ENCODE data around the gene DCC. TPM values are rescaled to one million over a fixed set of nuclear protein-coding genes. Genes with fewer than 3 reads are reported as not detected.

Gene DCC
- total and polyA plus RNA-seq, 2 experiments from 2014 or later: 0.53 to 0.73 TPM

GRCh38 chr18:52678034-52678433 is 338.0 kb downstream of the DCC start (continued):
- no peak for TF ChIP-seq CTCF (conservative IDR thresholded peaks at IDR 0.05; ENCODE audit: low read depth in 2 of 2)
- TF ChIP-seq ZNF331 (CRISPR knock-in tag; IDR thresholded peaks at IDR 0.05; ENCODE audit: low read depth): no peak
- no peak for TF ChIP-seq POLR2AphosphoS5 (IDR thresholded peaks at IDR 0.05; ENCODE audit: low read depth)
- TF ChIP-seq ETS1 (IDR thresholded peaks at IDR 0.05): no peak
- no peak for TF ChIP-seq STAT1 (IDR thresholded peaks at IDR 0.05; ENCODE audit: unreplicated experiment)

- H3F3A ChIP-seq (replicated peaks; ENCODE audit: low read depth): no peaks in the 10 kb centered on the region
- H3K79me2 ChIP-seq (replicated peaks; ENCODE audit: insufficient read depth): no peaks in the 10 kb centered on the region
- H3K27ac Mint-ChIP-seq: peak overlapping the region; percentile 11
- ATAC-seq (no peak), DNase-seq (ENCODE audit: low spot score) (no peak)
- no peaks in the 10 kb centered on the region for H3K36me3 Mint-ChIP-seq (ENCODE audit: low read depth)
- no peaks in the 10 kb centered on the region for H4K20me1 ChIP-seq (replicated peaks; ENCODE audit: insufficient read depth)
- H3K4me1 ChIP-seq (ENCODE audit: insufficient read depth): peaks cover 17% of the 10 kb centered on the region; the same call in 1 of the 2 replicates
- H3K4me2 ChIP-seq: no peak overlapping the region
- H3K27me3 ChIP-seq (ENCODE audit: insufficient read depth): no peaks in the 10 kb centered on the region
- no peak overlapping the region for H2AFZ ChIP-seq
- no peaks in the 10 kb centered on the region for H3K9me2 ChIP-seq (ENCODE audit: insufficient read depth)
- H3K4me3 Mint-ChIP-seq: no peak overlapping the region
- H3K9me3 Mint-ChIP-seq: peaks cover 7% of the 10 kb centered on the region; the same call in 1 of the 3 replicates
- H3K4me3 ChIP-seq: no peak overlapping the region
- peaks cover 1% of the 10 kb centered on the region for H3K27me3 Mint-ChIP-seq (ENCODE audit: insufficient read depth, low read depth, poor library complexity)
- no peak overlapping the region for H3K27ac ChIP-seq (ENCODE audit: low read depth)
- H3K36me3 ChIP-seq (ENCODE audit: insufficient read depth): no peaks in the 10 kb centered on the region
- peaks cover 21% of the 10 kb centered on the region for H3K4me1 Mint-ChIP-seq
- TF ChIP-seq CTCF (conservative IDR thresholded peaks at IDR 0.05; ENCODE audit: low read depth in 2 of 2) (no peak), EZH2 (IDR thresholded peaks at IDR 0.05; ENCODE audit: low read depth, unreplicated experiment) (no peak), ZNF114 (CRISPR knock-in tag; IDR thresholded peaks at IDR 0.05) (no peak), ZNF462 (CRISPR knock-in tag; IDR thresholded peaks at IDR 0.05) (no peak), REST (IDR thresholded peaks at IDR 0.05; ENCODE audit: unreplicated experiment) (no peak), JUNB (IDR thresholded peaks at IDR 0.05; ENCODE audit: unreplicated experiment) (no peak), ZNF331 (CRISPR knock-in tag; IDR thresholded peaks at IDR 0.05; ENCODE audit: low read depth) (no peak), POLR2AphosphoS5 (IDR thresholded peaks at IDR 0.05; ENCODE audit: low read depth) (no peak)
Observed at GRCh38 chr18:52678551-52678950, 338.6 kb downstream of the DCC start.

Measured in GM23338 (cell line).